OCI-LY7 (cell line): Measurements from ENCODE around the gene PLK5. TPM values are rescaled to one million over a fixed set of nuclear protein-coding genes. Genes with fewer than 3 reads are reported as not detected.

ENCODE experiments used
- Bru-seq: library from RNA; stranded (reverse); fragments of 400-500 nt; gene quantifications from one replicate; lab custom pipeline; 2021; lab: Mats Ljungman, UMichigan
- BruChase-seq, 2 experiments: library from RNA; stranded (reverse); fragments of 400-500 nt; gene quantifications; one replicate each; lab custom pipeline; 2021; lab: Mats Ljungman, UMichigan
- BruUV-seq: library from RNA; stranded (reverse); fragments of 400-500 nt; replicated peaks from 2 replicates; lab custom pipeline; 2021; lab: Mats Ljungman, UMichigan
- CTCF ChIA-PET: fragments of 300-600 bp; sonication (Branson Sonifier 250); formaldehyde crosslinking; loops from one replicate; lab custom pipeline; 2022; ENCODE audit warnings: antibody characterized with exemption; ENCODE audit not compliant: unreplicated experiment; lab: Charles Lee
- POLR2A ChIA-PET: fragments of 300-600 bp; sonication (Branson Sonifier 250); formaldehyde crosslinking; loops from one replicate; lab custom pipeline; 2022; ENCODE audit warnings: antibody characterized with exemption; lab: Charles Lee
- DNase-seq: peaks from one replicate; pipeline ENCODE4 v3.0.0-alpha.2; 2015; ENCODE audit warnings: low spot score
- H2AFZ ChIP-seq: fragments of 200-600 bp; sonication (generic), shearing (Covaris generic); 2 replicates; pipeline ENCODE4 v1.6.1; 2014; ENCODE audit warnings: mild to moderate bottlenecking, antibody characterized with exemption, low read length, moderate library complexity
- H3K27ac ChIP-seq: fragments of 200-600 bp; sonication (generic); 2 replicates; pipeline ENCODE4 v1.5.1; 2014; ENCODE audit warnings: mixed run types, low read depth, mild to moderate bottlenecking, moderate library complexity, low read length, inconsistent platforms; ENCODE audit not compliant: poor library complexity, severe bottlenecking
- H3K36me3 ChIP-seq: fragments of 200-600 bp; sonication (generic); 2 replicates; pipeline ENCODE4 v1.6.1; 2014; ENCODE audit warnings: mild to moderate bottlenecking, antibody characterized with exemption, low read length, moderate library complexity, mixed read lengths; ENCODE audit not compliant: insufficient read depth
- H3K4me1 ChIP-seq: fragments of 200-600 bp; sonication (generic); 2 replicates; pipeline ENCODE4 v1.5.1; 2014; ENCODE audit warnings: mild to moderate bottlenecking, low read length; ENCODE audit not compliant: insufficient read depth, poor library complexity, severe bottlenecking
- H3K4me2 ChIP-seq: fragments of 200-600 bp; sonication (generic); 2 replicates; pipeline ENCODE4 v1.6.1; 2014; ENCODE audit warnings: mild to moderate bottlenecking, low read length
- H3K4me3 ChIP-seq: fragments of 200-600 bp; sonication (generic); 2 replicates; pipeline ENCODE4 v1.5.1; 2014; ENCODE audit warnings: mild to moderate bottlenecking, low read depth, low read length; ENCODE audit not compliant: poor library complexity, severe bottlenecking
- H3K79me2 ChIP-seq: fragments of 200-600 bp; sonication (generic); 2 replicates; pipeline ENCODE4 v1.6.1; 2016; ENCODE audit warnings: low read depth, mild to moderate bottlenecking, low read length, moderate library complexity, mixed read lengths; ENCODE audit not compliant: insufficient read depth
- H3K9me2 ChIP-seq: fragments of 200-600 bp; sonication (generic); 2 replicates; pipeline ENCODE4 v1.6.1; 2016; ENCODE audit warnings: mild to moderate bottlenecking, low read length, mixed read lengths; ENCODE audit not compliant: insufficient read depth
- H3K9me3 ChIP-seq: fragments of 200-600 bp; sonication (generic); 2 replicates; pipeline ENCODE4 v1.6.1; 2014; ENCODE audit warnings: mild to moderate bottlenecking, mixed run types, low read length, mixed read lengths
- H4K20me1 ChIP-seq: fragments of 200-600 bp; sonication (generic); 2 replicates; pipeline ENCODE4 v1.6.1; 2014; ENCODE audit warnings: mild to moderate bottlenecking, antibody characterized with exemption, low read length, moderate library complexity, mixed read lengths; ENCODE audit not compliant: insufficient read depth
- EZH2phosphoT487 ChIP-seq: fragments of 200-600 bp; sonication (generic); IDR thresholded peaks from 2 replicates; pipeline ENCODE4 v1.6.1; 2018; ENCODE audit warnings: low read depth, borderline replicate concordance, mild to moderate bottlenecking, mixed run types, antibody characterized with exemption, low read length, moderate library complexity, mixed read lengths
- intact Hi-C: fragments of 100-400 bp; cut with micrococcal nuclease; formaldehyde crosslinking; loops from one replicate; pipeline ENCODE4 v1.10.0; 2022; ENCODE audit not compliant: unreplicated experiment
- long read RNA-seq: library from polyadenylated mRNA; stranded (forward); transcript quantifications from one replicate; pipeline ENCODE4 v2.0.0, GENCODE V29; 2022
- total RNA-seq, 2 experiments: library from RNA; depleted of rRNA in 1 of 2; stranded (reverse); fragments of >200 nt in 1 of 2; shearing (Covaris generic) in 1 of 2; gene quantifications; 2 replicates each; pipeline ENCODE4 v1.2.3, GENCODE V29; 2014 to 2022
- TF ChIP-seq, protein P1 (sequence below): fragments of 200-600 bp; sonication (generic); conservative IDR thresholded peaks from 2 replicates; pipeline ENCODE4 v1.5.1; 2014; ENCODE audit warnings: mild to moderate bottlenecking, antibody characterized with exemption, low read length, moderate library complexity, mixed read lengths

The PLK5 gene, protein sequence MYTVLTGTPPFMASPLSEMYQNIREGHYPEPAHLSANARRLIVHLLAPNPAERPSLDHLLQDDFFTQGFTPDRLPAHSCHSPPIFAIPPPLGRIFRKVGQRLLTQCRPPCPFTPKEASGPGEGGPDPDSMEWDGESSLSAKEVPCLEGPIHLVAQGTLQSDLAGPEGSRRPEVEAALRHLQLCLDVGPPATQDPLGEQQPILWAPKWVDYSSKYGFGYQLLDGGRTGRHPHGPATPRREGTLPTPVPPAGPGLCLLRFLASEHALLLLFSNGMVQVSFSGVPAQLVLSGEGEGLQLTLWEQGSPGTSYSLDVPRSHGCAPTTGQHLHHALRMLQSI
- 0.31 TPM in 1 of 2 replicates, not detected in the other for total RNA-seq (2014; rRNA removed; shearing (Covaris generic))
- total RNA-seq (2022): 0.17 and 0.26 TPM in 2 replicates
- not detected for Bru-seq, nascent RNA
- percentile 9 among the genes with signal in this experiment for BruChase-seq, experiment 1, labeled RNA remaining after a 6-hour chase
- BruChase-seq, experiment 2, labeled RNA remaining after a 2-hour chase: percentile 11 among the genes with signal in this experiment
- long read RNA-seq: 0 reads

DNA sequence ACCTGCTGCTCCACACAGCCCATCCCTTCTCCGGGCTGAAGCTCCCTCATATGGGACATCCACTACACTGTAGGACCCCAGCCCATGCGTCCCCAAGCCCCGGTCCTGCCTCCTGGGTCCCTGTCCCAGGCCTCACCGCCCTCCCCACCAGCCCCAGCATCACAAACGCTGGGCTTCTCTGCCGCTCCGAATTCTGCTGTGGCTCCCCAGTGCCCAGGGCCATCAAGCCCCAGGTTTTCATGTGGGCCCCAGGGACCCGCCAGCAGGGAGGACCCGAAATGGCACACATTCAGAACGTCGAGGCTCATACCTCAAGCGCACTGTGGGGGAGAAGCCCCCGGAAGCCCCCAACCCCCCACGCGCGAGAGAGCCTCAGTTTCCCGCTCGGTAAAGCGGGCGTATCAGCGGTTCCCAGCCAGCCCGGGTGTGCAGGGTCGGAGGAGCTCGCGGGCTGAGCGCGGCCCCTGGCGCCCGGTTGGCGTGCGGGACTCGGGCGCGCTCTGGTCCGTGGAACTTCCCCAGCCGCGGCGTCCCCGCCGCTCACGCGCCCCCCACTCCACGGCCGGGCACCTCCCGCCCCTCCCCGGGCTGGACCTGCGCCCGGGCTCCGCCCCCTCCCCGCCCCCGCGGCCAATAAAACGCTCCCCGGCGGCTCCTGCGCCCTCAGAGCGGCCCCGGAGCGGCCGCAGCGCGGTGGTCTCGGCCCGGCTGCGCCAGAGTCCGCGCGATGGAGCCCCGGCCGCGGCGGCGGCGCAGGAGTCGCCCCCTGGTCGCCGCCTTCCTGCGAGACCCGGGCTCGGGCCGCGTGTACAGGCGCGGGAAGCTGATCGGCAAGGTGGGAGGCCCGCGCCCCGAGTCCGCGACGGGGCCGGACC lies at the start of gene PLK5:
TSS of gene PLK5 (plus strand) at position 666 of the 875 bp plus-strand sequence. CDS start 2,920 bp downstream, outside the sequence.
- H3K9me2 ChIP-seq: no peaks in the 10 kb centered on the region
- no peak for TF ChIP-seq EZH2phosphoT487
- TF ChIP-seq, protein P1, sequence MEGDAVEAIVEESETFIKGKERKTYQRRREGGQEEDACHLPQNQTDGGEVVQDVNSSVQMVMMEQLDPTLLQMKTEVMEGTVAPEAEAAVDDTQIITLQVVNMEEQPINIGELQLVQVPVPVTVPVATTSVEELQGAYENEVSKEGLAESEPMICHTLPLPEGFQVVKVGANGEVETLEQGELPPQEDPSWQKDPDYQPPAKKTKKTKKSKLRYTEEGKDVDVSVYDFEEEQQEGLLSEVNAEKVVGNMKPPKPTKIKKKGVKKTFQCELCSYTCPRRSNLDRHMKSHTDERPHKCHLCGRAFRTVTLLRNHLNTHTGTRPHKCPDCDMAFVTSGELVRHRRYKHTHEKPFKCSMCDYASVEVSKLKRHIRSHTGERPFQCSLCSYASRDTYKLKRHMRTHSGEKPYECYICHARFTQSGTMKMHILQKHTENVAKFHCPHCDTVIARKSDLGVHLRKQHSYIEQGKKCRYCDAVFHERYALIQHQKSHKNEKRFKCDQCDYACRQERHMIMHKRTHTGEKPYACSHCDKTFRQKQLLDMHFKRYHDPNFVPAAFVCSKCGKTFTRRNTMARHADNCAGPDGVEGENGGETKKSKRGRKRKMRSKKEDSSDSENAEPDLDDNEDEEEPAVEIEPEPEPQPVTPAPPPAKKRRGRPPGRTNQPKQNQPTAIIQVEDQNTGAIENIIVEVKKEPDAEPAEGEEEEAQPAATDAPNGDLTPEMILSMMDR: no peak
- no peak within 1 kb of the TSS for H3K27ac ChIP-seq
- no peaks in the 10 kb centered on the region for H4K20me1 ChIP-seq
- POLR2A ChIA-PET: no interaction called here
- DNase-seq: no peak
- no peaks in the 10 kb centered on the region for H3K79me2 ChIP-seq
- no peak within 1 kb of the TSS for H2AFZ ChIP-seq
- H3K4me3 ChIP-seq: no peak within 1 kb of the TSS
- no peaks in the 10 kb centered on the region for H3K9me3 ChIP-seq
- CTCF ChIA-PET: no interaction called here
- no peak within 1 kb of the TSS for H3K4me2 ChIP-seq
- BruUV-seq: no TSS peak
- intact Hi-C loops: no loop called here
- no peaks in the 10 kb centered on the region for H3K4me1 ChIP-seq
- no peaks in the 10 kb centered on the region for H3K36me3 ChIP-seq

DNA sequence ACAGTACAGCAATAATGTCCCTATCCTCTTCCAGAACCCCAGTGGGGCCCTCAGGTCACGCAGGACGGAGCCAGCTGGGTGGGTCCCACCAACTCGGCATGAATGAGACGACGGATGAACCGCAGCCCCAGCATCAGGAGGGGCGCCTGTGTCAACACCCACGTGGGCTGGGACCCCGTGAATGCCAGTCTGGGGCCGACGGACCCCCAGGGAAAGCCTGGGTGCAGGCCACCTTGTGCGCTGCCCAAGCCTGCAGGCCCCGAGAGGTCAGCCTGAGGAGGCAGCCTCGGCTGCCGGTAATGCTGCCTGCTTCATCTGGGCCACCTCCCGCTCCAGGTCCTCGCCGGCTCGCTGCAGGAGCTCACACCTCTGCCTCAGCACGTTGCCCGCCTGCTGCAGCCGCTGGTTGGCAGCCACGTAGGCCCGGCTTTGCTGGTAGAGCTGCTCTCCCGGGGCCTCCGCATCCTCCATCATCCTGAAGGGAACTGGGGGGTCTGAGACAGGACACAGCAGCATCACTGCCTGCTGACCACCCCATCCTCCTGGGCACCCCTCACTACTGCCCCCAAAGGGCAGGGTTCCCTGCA lies 49.0 kb upstream of the PLK5 start:
- H3K4me2 ChIP-seq: no peak overlapping the region
- H3K36me3 ChIP-seq: peaks cover 21% of the 10 kb centered on the region
- ChIA-PET POLR2A (no interaction called here), CTCF (no interaction called here)
- H3K9me2 ChIP-seq: no peaks in the 10 kb centered on the region
- no peak for DNase-seq
- H2AFZ ChIP-seq: no peak overlapping the region
- intact Hi-C loops: no loop called here
- H3K79me2 ChIP-seq: peaks cover 17% of the 10 kb centered on the region
- H4K20me1 ChIP-seq: peaks cover 7% of the 10 kb centered on the region; the same call in 1 of the 2 replicates
- no peak overlapping the region for H3K27ac ChIP-seq
- H3K4me1 ChIP-seq: peaks cover 29% of the 10 kb centered on the region
- TF ChIP-seq, protein P1: no peak
- no peak for TF ChIP-seq EZH2phosphoT487
- H3K9me3 ChIP-seq: no peaks in the 10 kb centered on the region
- no TSS peak for BruUV-seq
- no peak overlapping the region for H3K4me3 ChIP-seq
